ENCODE results near the gene ATG2B.

The ATG2B gene

DNA sequence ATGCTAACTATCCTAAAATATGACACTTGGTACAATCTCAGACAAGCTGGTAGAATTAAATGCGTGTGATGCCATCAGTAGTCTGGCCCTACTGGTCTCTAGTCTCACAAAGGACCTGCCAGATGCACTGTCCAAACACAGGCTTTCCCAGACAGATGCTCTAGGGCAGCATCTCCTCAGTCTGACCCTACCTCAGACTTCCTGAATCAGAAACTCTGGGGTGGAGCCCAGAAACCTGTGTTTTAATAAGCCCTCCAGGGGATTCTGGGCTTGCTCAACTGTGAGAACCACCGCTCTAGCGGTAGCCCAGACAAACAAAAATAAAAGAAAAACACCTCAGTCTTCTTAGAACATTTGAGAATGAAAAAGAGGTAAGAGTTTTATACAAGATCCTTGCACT is 59.2 kb downstream of the ATG2B start:
- Histone ChIP-seq H3K9ac (ENCODE audit: low read depth, low read length) (no peak overlapping the region), H3K36me3 (ENCODE audit: insufficient read depth, low read length) (peaks cover 71% of the 10 kb centered on the region), H2AFZ (ENCODE audit: low read depth, low read length) (no peak overlapping the region), H3K4me2 (ENCODE audit: insufficient read depth, low read length) (no peak overlapping the region), H3K9me3 (ENCODE audit: insufficient read depth, low read length, severe bottlenecking) (no peaks in the 10 kb centered on the region), H3K79me2 (ENCODE audit: insufficient read depth, low read length) (no peaks in the 10 kb centered on the region), H3K27ac (ENCODE audit: low read length) (no peak overlapping the region), H4K20me1 (ENCODE audit: insufficient read depth, low read length) (no peaks in the 10 kb centered on the region; the same call in 1 of the 2 replicates), H3K4me3 (ENCODE audit: low read depth in 1 of 2, low read length in 2 of 2) (no peak overlapping the region), H3K4me1 (ENCODE audit: insufficient read depth, low read length) (no peaks in the 10 kb centered on the region), H3K27me3 (ENCODE audit: insufficient read depth, low read length, poor library complexity) (no peaks in the 10 kb centered on the region)
- no peak for DNase-seq
- no peak for ATAC-seq (ENCODE audit: insufficient read depth, low read depth)
- TF ChIP-seq, protein P1, sequence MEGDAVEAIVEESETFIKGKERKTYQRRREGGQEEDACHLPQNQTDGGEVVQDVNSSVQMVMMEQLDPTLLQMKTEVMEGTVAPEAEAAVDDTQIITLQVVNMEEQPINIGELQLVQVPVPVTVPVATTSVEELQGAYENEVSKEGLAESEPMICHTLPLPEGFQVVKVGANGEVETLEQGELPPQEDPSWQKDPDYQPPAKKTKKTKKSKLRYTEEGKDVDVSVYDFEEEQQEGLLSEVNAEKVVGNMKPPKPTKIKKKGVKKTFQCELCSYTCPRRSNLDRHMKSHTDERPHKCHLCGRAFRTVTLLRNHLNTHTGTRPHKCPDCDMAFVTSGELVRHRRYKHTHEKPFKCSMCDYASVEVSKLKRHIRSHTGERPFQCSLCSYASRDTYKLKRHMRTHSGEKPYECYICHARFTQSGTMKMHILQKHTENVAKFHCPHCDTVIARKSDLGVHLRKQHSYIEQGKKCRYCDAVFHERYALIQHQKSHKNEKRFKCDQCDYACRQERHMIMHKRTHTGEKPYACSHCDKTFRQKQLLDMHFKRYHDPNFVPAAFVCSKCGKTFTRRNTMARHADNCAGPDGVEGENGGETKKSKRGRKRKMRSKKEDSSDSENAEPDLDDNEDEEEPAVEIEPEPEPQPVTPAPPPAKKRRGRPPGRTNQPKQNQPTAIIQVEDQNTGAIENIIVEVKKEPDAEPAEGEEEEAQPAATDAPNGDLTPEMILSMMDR (IDR thresholded peaks at IDR 0.05; ENCODE audit: borderline replicate concordance, extremely low read depth, low read length, poor library complexity, severe bottlenecking), result no peak
- no peak for TF ChIP-seq EZH2 (IDR thresholded peaks at IDR 0.05; ENCODE audit: borderline replicate concordance, low read depth, low read length, severe bottlenecking)

DNA sequence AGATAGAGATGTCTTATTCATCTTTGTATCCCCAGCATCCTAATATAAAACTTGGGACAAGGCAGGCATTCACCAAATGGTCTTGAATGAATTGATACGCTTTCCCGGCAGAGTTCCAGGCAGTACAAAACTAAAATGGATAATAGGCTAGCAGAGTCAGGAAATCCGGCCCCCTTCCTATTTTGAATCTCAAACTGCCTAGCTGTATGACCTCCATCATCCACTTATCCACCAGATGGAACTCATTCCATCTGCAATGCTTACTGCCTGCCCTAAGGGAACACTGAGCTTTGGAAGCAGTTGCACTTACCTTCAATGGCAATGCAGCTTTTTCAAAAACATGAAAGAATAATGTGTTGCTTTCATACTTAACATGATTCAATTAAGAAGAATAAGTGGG is 63.7 kb downstream of the ATG2B start:
- TF ChIP-seq, protein P1 (IDR thresholded peaks at IDR 0.05; ENCODE audit: borderline replicate concordance, extremely low read depth, low read length, poor library complexity, severe bottlenecking), result no peak
- TF ChIP-seq EZH2 (IDR thresholded peaks at IDR 0.05; ENCODE audit: borderline replicate concordance, low read depth, low read length, severe bottlenecking), result no peak
- Histone ChIP-seq H2AFZ (ENCODE audit: low read depth, low read length) (no peak overlapping the region), H3K27me3 (ENCODE audit: insufficient read depth, low read length, poor library complexity) (no peaks in the 10 kb centered on the region), H4K20me1 (ENCODE audit: insufficient read depth, low read length) (no peaks in the 10 kb centered on the region; the same call in 1 of the 2 replicates), H3K4me1 (ENCODE audit: insufficient read depth, low read length) (no peaks in the 10 kb centered on the region), H3K9ac (ENCODE audit: low read depth, low read length) (no peak overlapping the region), H3K4me2 (ENCODE audit: insufficient read depth, low read length) (no peak overlapping the region), H3K27ac (ENCODE audit: low read length) (no peak overlapping the region), H3K4me3 (ENCODE audit: low read depth in 1 of 2, low read length in 2 of 2) (no peak overlapping the region), H3K79me2 (ENCODE audit: insufficient read depth, low read length) (no peaks in the 10 kb centered on the region), H3K36me3 (ENCODE audit: insufficient read depth, low read length) (peaks cover 42% of the 10 kb centered on the region), H3K9me3 (ENCODE audit: insufficient read depth, low read length, severe bottlenecking) (no peaks in the 10 kb centered on the region)
- ATAC-seq (ENCODE audit: insufficient read depth, low read depth), result no peak
- DNase-seq, result no peak

DNA sequence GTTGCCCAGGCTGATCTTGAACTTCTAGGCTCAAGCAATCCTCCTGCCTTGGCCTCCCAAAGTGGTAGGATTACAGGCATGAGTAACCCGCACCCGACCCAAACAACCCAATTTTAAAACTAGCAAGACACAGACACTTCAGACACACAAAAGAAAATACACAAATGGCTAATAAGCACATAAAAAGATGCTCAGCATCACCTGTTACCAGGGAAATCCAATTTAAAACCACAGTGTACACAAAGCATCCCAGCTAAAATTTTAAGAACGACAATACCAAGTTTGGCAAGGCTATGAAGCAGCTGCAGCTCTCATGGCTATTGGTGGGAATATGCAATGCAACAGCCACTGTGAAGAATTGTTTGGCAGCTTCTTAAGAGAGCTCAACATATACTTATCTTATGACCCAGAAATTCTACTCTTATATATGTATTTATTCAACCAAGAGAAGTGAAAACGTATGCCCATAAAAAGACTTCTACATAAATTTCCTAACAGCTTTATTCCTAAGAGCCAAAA is 65.1 kb downstream of the ATG2B start:
- Histone ChIP-seq H4K20me1 (ENCODE audit: insufficient read depth, low read length) (no peaks in the 10 kb centered on the region; the same call in 1 of the 2 replicates), H3K36me3 (ENCODE audit: insufficient read depth, low read length) (peaks cover 38% of the 10 kb centered on the region), H3K79me2 (ENCODE audit: insufficient read depth, low read length) (no peaks in the 10 kb centered on the region), H3K9ac (ENCODE audit: low read depth, low read length) (no peak overlapping the region), H2AFZ (ENCODE audit: low read depth, low read length) (no peak overlapping the region), H3K27ac (ENCODE audit: low read length) (no peak overlapping the region), H3K4me3 (ENCODE audit: low read depth in 1 of 2, low read length in 2 of 2) (no peak overlapping the region), H3K9me3 (ENCODE audit: insufficient read depth, low read length, severe bottlenecking) (no peaks in the 10 kb centered on the region), H3K4me1 (ENCODE audit: insufficient read depth, low read length) (no peaks in the 10 kb centered on the region), H3K27me3 (ENCODE audit: insufficient read depth, low read length, poor library complexity) (no peaks in the 10 kb centered on the region), H3K4me2 (ENCODE audit: insufficient read depth, low read length) (no peak overlapping the region)
- TF ChIP-seq EZH2 (IDR thresholded peaks at IDR 0.05; ENCODE audit: borderline replicate concordance, low read depth, low read length, severe bottlenecking), result no peak
- TF ChIP-seq, protein P1 (IDR thresholded peaks at IDR 0.05; ENCODE audit: borderline replicate concordance, extremely low read depth, low read length, poor library complexity, severe bottlenecking), result no peak
- DNase-seq, result no peak
- ATAC-seq (ENCODE audit: insufficient read depth, low read depth), result no peak

All from DND-41 (cell line).